Heart right ventricle (tissue), 16 donors: ENCODE data around the gene OOEP. TPM values are rescaled to one million over a fixed set of nuclear protein-coding genes. Genes with fewer than 3 reads are reported as not detected.

Experiments used
- ATAC-seq, 8 donors: fragments of 200-7000 bp; cut with Tn5 transposase; one replicate each; pipeline ENCODE4 v1.9.1; 2020; ENCODE audit warnings: mild to moderate bottlenecking in 8 of 8, moderate library complexity in 8 of 8, moderate number of reproducible peaks in 1 of 8
- DNase-seq, 2 donors: peaks; one replicate each; pipeline ENCODE4 v3.0.0-alpha.2; 2020
- H3K27ac ChIP-seq, 10 donors: fragments of 200-600 bp; sonication (generic) in 2 of 10; one replicate each; pipeline versions ENCODE4 v1.5.0 to v1.8.0; 2020 to 2022; ENCODE audit warnings: mild to moderate bottlenecking in 3 of 10
- H3K27me3 ChIP-seq, 7 donors: fragments of 200-600 bp; one replicate each; pipeline ENCODE4 v1.8.0; 2021 to 2022; ENCODE audit warnings: mild to moderate bottlenecking in 2 of 7
- H3K36me3 ChIP-seq, 9 donors: fragments of 200-600 bp; sonication (generic) in 1 of 9; one replicate each; pipeline versions ENCODE4 v1.5.0 to v1.8.0; 2020 to 2022; ENCODE audit warnings: mild to moderate bottlenecking in 2 of 9
- H3K4me1 ChIP-seq, 9 donors: fragments of 200-600 bp; sonication (generic) in 1 of 9; one replicate each; pipeline versions ENCODE4 v1.5.0 to v1.8.0; 2020 to 2022; ENCODE audit warnings: mild to moderate bottlenecking in 4 of 9
- H3K4me3 ChIP-seq, 10 donors: fragments of 200-600 bp; sonication (generic) in 2 of 10; one replicate each; pipeline versions ENCODE4 v1.5.0 to v1.8.0; 2020 to 2022; ENCODE audit warnings: mild to moderate bottlenecking in 7 of 10, moderate library complexity in 2 of 10
- H3K9me3 ChIP-seq, 11 donors: fragments of 200-600 bp in 10 of 11; sonication (generic) in 2 of 11; one replicate each; pipeline versions ENCODE4 v1.5.0 to v1.8.0; 2013 to 2022; ENCODE audit warnings: mild to moderate bottlenecking in 2 of 11, control low read depth in 1 of 11, moderate library complexity in 1 of 11
- CTCF ChIP-seq, 9 donors: fragments of 200-600 bp; sonication (generic) in 2 of 9; IDR thresholded peaks; one replicate each; pipeline versions ENCODE4 v1.5.0 to v1.8.0; 2021 to 2022; ENCODE audit warnings: antibody characterized with exemption in 9 of 9, mild to moderate bottlenecking in 5 of 9, moderate library complexity in 1 of 9
- WGBS, 2 donors: extraction: QIAGEN DNeasy Blood & Tissue Kit; methylation state at CpG; one replicate each; pipeline ENCODE4 v1.1.7; 2013; ENCODE audit warnings: inconsistent platforms in 1 of 2; 5-methylcytosine and 5-hydroxymethylcytosine counted together
- intact Hi-C, 10 donors: fragments of 100-400 bp; cut with DNase I; formaldehyde crosslinking; loops; one replicate each; pipeline versions ENCODE4 v1.11.1 to v1.14.2; 2022
- polyA plus RNA-seq, 2 donors: library from polyadenylated mRNA; stranded (reverse); fragments of 200-250 nt; gene quantifications; one replicate each; pipeline ENCODE4 v1.2.3, GENCODE V29; 2013
- total RNA-seq, 10 donors: library from RNA; stranded (reverse); fragmentation: NEBNext Ultra II Directional in 3 of 10; extraction: Animal tissue kit (Norgen Biotek cat#: 25700) in 3 of 10; gene quantifications; one replicate each; pipeline versions ENCODE4 v1.2.1 to v1.2.4, GENCODE V29; 2021 to 2023
- donor health status: Arrhythmogenic right ventricular cardiomyopathy.
- donor health status: ischemic (EF 13 %, LVEDD 7.1; RV severe dilation, severe dysfunction).
- donor health status: healthy with polysubstance abuse.
- donor health status: DM: no; HTN: yes; CAD: no.
- donor health status: DM: no; HTN: no; CAD: no.
- donor health status: ischemic (EF 25% LVEDD 6.9; RV normal size, moderate dysfunction).
- donor health status: ischemic (EF 25% LVEDD 5.7; RV mildly dilated, moderate dysfunction).
- donor health status: healthy.
- donor health status: DM: yes; HTN: yes; CAD: no.
- donor health status: Ischemic cardiomyopathy.
- donor health status: ischemic (EF 35%, LVEDD 5.7; RV mildly dilated, moderate dysfunction).
- donor health status: nonischemic (EF 11% LVEDD 7.7; RV severe dilation, severe dysfunction).
- donor health status: DM: yes; HTN: yes; CAD: no.
- donor health status: PGD.
- donor health status: ischemic (EF 29% LVEDD 5.4; RV normal size, mild dysfunction).
- donor health status: nonischemic (EF 23%, LVEDD 6.1; RV moderate dilation, normal function).

Gene OOEP
- total and polyA plus RNA-seq, 12 donors, result 0.03 TPM; not detected in 11

GRCh38 chr6:73391675-73392074, 22.0 kb upstream of the OOEP start:
- intact Hi-C loops, result no loop called here
- H3K36me3 ChIP-seq, result no peaks in the 10 kb centered on the region
- H3K27me3 ChIP-seq, result peaks cover 0 to 12% (median 0%) of the 10 kb centered on the region in 7 donors
- 76% methylated on average over 2 of the region's 2 CpGs for WGBS, 2 donors
- ATAC-seq (no peak), DNase-seq (no peak)
- H3K4me1 ChIP-seq, result peaks cover 0 to 14% (median 4%) of the 10 kb centered on the region in 9 donors
- no peaks in the 10 kb centered on the region for H3K9me3 ChIP-seq
- no peak overlapping the region for H3K4me3 ChIP-seq
- no peak overlapping the region for H3K27ac ChIP-seq
- no peak for TF ChIP-seq CTCF (IDR thresholded peaks at IDR 0.05)

DNA sequence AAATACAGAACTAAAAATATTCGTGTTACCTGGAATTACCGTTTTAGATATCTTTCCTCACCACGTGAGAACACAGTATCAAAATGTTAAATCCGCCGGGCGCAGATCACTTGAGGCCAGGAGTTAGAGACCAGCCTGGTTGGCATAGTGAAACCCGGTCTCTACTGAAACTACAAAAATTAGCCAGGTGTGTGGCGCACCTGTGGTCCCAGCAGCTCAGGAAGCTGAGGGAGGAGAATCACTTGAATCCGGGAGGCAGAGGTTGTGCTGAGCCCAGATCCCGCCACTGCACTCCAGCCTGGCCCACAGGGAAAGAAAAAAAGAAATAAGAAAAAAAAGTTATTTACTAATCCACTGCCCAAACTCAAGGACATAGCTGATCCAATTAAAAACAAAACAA, 20.2 kb upstream of the OOEP start:
- no peak overlapping the region for H3K4me3 ChIP-seq
- TF ChIP-seq CTCF (IDR thresholded peaks at IDR 0.05), result no peak
- 83 to 87% methylated on average over 10 of the region's 10 CpGs for WGBS, 2 donors
- peaks cover 0 to 14% (median 4%) of the 10 kb centered on the region in 9 donors for H3K4me1 ChIP-seq
- no peak for DNase-seq
- peaks cover 0 to 12% (median 0%) of the 10 kb centered on the region in 7 donors for H3K27me3 ChIP-seq
- H3K27ac ChIP-seq, result no peak overlapping the region
- no peaks in the 10 kb centered on the region for H3K9me3 ChIP-seq
- H3K36me3 ChIP-seq, result no peaks in the 10 kb centered on the region
- ATAC-seq, result no peak
- intact Hi-C loops, result no loop called here

- TF ChIP-seq CTCF (IDR thresholded peaks at IDR 0.05), result peak; percentile 14 to 68 (median 52)
- H3K4me3 ChIP-seq, result peak overlapping the region in 9 of 10 donors; percentile 31 to 60 (median 56)
- peaks cover 0 to 12% (median 0%) of the 10 kb centered on the region in 7 donors for H3K27me3 ChIP-seq
- intact Hi-C loops, result no loop called here
- WGBS, 2 donors, result 2 to 3% methylated on average over 38 of the region's 38 CpGs
- no peaks in the 10 kb centered on the region for H3K36me3 ChIP-seq
- peak overlapping the region in 4 of 10 donors; percentile 2 to 80 (median 18) for H3K27ac ChIP-seq
- DNase-seq (peak; percentile 13 to 39), ATAC-seq (peak; percentile 51 to 87 (median 76))
- peaks cover 0 to 14% (median 4%) of the 10 kb centered on the region in 9 donors for H3K4me1 ChIP-seq
- no peaks in the 10 kb centered on the region for H3K9me3 ChIP-seq
Measured at GRCh38 chr6:73388800-73389512, 19.3 kb upstream of the OOEP start.

- H3K27ac ChIP-seq, result peak overlapping the region in 1 of 10 donors; percentile 80
- DNase-seq (no peak), ATAC-seq (peak in 1 of 8 donors; percentile 33)
- H3K27me3 ChIP-seq, result peaks cover 0 to 12% (median 0%) of the 10 kb centered on the region in 7 donors
- 50 to 53% methylated on average over 4 of the region's 4 CpGs for WGBS, 2 donors
- peaks cover 0 to 14% (median 4%) of the 10 kb centered on the region in 9 donors for H3K4me1 ChIP-seq
- H3K9me3 ChIP-seq, result no peaks in the 10 kb centered on the region
- H3K36me3 ChIP-seq, result no peaks in the 10 kb centered on the region
- H3K4me3 ChIP-seq, result peak overlapping the region in 9 of 10 donors; percentile 31 to 60 (median 56)
- no peak for TF ChIP-seq CTCF (IDR thresholded peaks at IDR 0.05)
- intact Hi-C loops, result no loop called here
Measured at GRCh38 chr6:73388433-73388799, 18.7 kb upstream of the OOEP start.
